DND-41 (cell line): ENCODE data around the gene EVL.
A peak's percentile ranks its signal among the peaks of the same experiment; 100 is the strongest.

Experiments
- ATAC-seq: fragments of 200-7000 bp; cut with Tn5 transposase; 3 replicates; pipeline ENCODE4 v1.9.1; 2021; ENCODE audit warnings: low read depth; ENCODE audit not compliant: insufficient read depth
- DNase-seq: peaks from one replicate; pipeline ENCODE4 v3.0.0-alpha.2; 2020
- H2AFZ ChIP-seq: 2 replicates; pipeline ENCODE4 v1.6.0; 2012; ENCODE audit warnings: low read depth, low read length
- H3K27ac ChIP-seq: 2 replicates; pipeline ENCODE4 v1.5.1; 2012; ENCODE audit warnings: low read length, inconsistent platforms
- H3K27me3 ChIP-seq: fragments of 200-600 bp; sonication (generic); 2 replicates; pipeline ENCODE4 v1.6.0; 2012; ENCODE audit warnings: low read length, mild to moderate bottlenecking, inconsistent platforms; ENCODE audit not compliant: insufficient read depth, poor library complexity
- H3K36me3 ChIP-seq: 2 replicates; pipeline ENCODE4 v1.5.1; 2012; ENCODE audit warnings: low read length, inconsistent platforms; ENCODE audit not compliant: insufficient read depth
- H3K4me1 ChIP-seq: 2 replicates; pipeline ENCODE4 v1.5.1; 2012; ENCODE audit warnings: mild to moderate bottlenecking, low read length; ENCODE audit not compliant: insufficient read depth
- H3K4me2 ChIP-seq: 2 replicates; pipeline ENCODE4 v1.6.0; 2012; ENCODE audit warnings: mild to moderate bottlenecking, moderate library complexity, low read length, inconsistent platforms; ENCODE audit not compliant: insufficient read depth
- H3K4me3 ChIP-seq, 2 experiments: fragments of 200-600 bp in 1 of 2; shearing (Covaris generic) in 1 of 2; 2 replicates each; pipeline ENCODE4 v1.5.1; 2012 to 2016; ENCODE audit warnings: inconsistent platforms in 2 of 2, low read length in 2 of 2, mild to moderate bottlenecking in 2 of 2, low read depth in 1 of 2, moderate library complexity in 1 of 2
- H3K79me2 ChIP-seq: 2 replicates; pipeline ENCODE4 v1.6.0; 2012; ENCODE audit warnings: low read length, inconsistent platforms; ENCODE audit not compliant: insufficient read depth
- H3K9ac ChIP-seq: 2 replicates; pipeline ENCODE4 v1.6.0; 2012; ENCODE audit warnings: low read depth, mild to moderate bottlenecking, inconsistent platforms, low read length, moderate library complexity
- H3K9me3 ChIP-seq: 2 replicates; pipeline ENCODE4 v1.5.1; 2012; ENCODE audit warnings: low read length, moderate library complexity, mild to moderate bottlenecking, inconsistent platforms; ENCODE audit not compliant: insufficient read depth, severe bottlenecking
- H4K20me1 ChIP-seq: 2 replicates; pipeline ENCODE4 v1.6.0; 2012; ENCODE audit warnings: low read length; ENCODE audit not compliant: insufficient read depth
- EZH2 ChIP-seq: IDR thresholded peaks from 3 replicates; pipeline ENCODE4 v1.6.1; 2012; ENCODE audit warnings: borderline replicate concordance, low read depth, mild to moderate bottlenecking, moderate library complexity, low read length, inconsistent platforms; ENCODE audit not compliant: severe bottlenecking
- TF ChIP-seq, protein P1 (sequence below): IDR thresholded peaks from 2 replicates; pipeline ENCODE4 v1.5.1; 2012; ENCODE audit warnings: borderline replicate concordance, low read length, moderate library complexity, mild to moderate bottlenecking; ENCODE audit not compliant: poor library complexity, severe bottlenecking; ENCODE audit errors: extremely low read depth

The EVL gene

GRCh38 chr14:100076606-100077005 lies 11.4 kb downstream of the EVL start:
- peak; percentile 32 for DNase-seq
- H3K4me3 ChIP-seq, result peak overlapping the region in 1 of 2 experiments; percentile 26; a peak in 1 of 4 replicates
- no peak for TF ChIP-seq EZH2
- TF ChIP-seq, protein P1, sequence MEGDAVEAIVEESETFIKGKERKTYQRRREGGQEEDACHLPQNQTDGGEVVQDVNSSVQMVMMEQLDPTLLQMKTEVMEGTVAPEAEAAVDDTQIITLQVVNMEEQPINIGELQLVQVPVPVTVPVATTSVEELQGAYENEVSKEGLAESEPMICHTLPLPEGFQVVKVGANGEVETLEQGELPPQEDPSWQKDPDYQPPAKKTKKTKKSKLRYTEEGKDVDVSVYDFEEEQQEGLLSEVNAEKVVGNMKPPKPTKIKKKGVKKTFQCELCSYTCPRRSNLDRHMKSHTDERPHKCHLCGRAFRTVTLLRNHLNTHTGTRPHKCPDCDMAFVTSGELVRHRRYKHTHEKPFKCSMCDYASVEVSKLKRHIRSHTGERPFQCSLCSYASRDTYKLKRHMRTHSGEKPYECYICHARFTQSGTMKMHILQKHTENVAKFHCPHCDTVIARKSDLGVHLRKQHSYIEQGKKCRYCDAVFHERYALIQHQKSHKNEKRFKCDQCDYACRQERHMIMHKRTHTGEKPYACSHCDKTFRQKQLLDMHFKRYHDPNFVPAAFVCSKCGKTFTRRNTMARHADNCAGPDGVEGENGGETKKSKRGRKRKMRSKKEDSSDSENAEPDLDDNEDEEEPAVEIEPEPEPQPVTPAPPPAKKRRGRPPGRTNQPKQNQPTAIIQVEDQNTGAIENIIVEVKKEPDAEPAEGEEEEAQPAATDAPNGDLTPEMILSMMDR, result no peak
- H4K20me1 ChIP-seq, result no peaks in the 10 kb centered on the region; the same call in 1 of the 2 replicates
- peak overlapping the region; percentile 90 for H3K27ac ChIP-seq
- H3K27me3 ChIP-seq, result no peaks in the 10 kb centered on the region
- H3K9me3 ChIP-seq, result no peaks in the 10 kb centered on the region
- H2AFZ ChIP-seq, result no peak overlapping the region
- H3K36me3 ChIP-seq, result peaks cover 66% of the 10 kb centered on the region
- no peak for ATAC-seq
- peaks cover 94% of the 10 kb centered on the region for H3K79me2 ChIP-seq
- H3K4me2 ChIP-seq, result peak overlapping the region; percentile 47
- H3K9ac ChIP-seq, result peak overlapping the region; percentile 78
- H3K4me1 ChIP-seq, result peaks cover 99% of the 10 kb centered on the region

DNA sequence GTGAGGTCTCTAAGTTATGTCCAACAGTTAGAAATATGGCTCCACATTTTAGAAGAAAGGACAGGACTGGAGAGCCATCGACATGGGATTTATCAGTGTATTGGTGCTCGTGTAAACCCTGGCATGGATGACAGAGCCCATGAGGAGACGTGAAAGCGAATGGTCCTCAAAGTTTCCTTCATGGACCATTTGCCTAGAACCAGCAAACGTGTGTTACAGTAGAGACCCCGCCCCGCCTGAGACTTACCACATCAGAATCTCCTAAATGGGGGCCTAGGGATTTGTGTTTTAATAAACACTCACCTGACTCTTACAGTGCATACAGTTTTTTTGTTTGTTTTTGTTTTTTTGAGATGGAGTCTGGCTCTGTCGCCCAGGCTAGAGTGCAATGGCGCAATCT lies 12.2 kb downstream of the EVL start:
- Histone ChIP-seq H3K27me3 (no peaks in the 10 kb centered on the region), H3K4me3 (peak overlapping the region in 1 of 2 experiments; percentile 19; a peak in 1 of 4 replicates), H4K20me1 (peaks cover 4% of the 10 kb centered on the region), H3K27ac (peak overlapping the region; percentile 90), H3K9ac (peak overlapping the region; percentile 78), H3K36me3 (peaks cover 65% of the 10 kb centered on the region), H3K4me2 (peak overlapping the region; percentile 47), H3K4me1 (peaks cover 99% of the 10 kb centered on the region), H3K79me2 (peaks cover 94% of the 10 kb centered on the region), H3K9me3 (no peaks in the 10 kb centered on the region), H2AFZ (no peak overlapping the region)
- TF ChIP-seq EZH2, result no peak
- TF ChIP-seq, protein P1, result no peak
- DNase-seq, result peak; percentile 46
- no peak for ATAC-seq

DNA sequence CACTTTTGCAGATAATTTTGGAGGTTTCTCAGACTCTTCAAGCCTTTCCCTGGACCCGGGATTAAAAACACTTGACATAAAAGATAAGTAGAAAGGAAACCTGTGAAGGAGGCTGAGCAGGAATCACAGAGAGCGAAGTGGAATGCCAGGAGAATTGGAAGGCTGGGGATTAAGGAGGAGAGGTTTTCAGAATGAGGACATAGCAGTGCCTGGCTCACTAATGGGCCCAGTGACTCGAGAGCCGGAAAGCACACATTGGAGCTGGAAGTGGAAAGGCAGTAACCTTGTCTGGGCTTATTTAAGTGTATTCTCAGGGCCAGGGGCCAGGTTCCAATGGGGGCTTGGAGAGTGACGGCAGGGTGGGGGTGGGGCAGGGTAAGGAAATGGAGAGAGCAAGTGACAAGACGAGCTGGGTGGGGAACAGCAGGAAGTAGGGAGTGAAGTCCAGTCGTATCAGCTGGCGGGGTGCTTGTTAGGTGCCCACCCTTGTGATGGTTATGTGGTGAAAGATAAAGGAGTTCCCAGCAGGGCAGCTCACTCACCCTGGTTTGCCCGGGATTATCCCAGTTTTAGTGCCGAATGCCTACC lies 13.1 kb downstream of the EVL start:
- peak overlapping the region; percentile 90 for H3K27ac ChIP-seq
- peaks cover 94% of the 10 kb centered on the region for H3K79me2 ChIP-seq
- peak; percentile 76 for DNase-seq
- peak overlapping the region in 1 of 2 experiments; percentile 43; a peak in 2 of 4 replicates for H3K4me3 ChIP-seq
- TF ChIP-seq, protein P1, result no peak
- TF ChIP-seq EZH2, result no peak
- peak overlapping the region; percentile 78 for H3K9ac ChIP-seq
- no peak overlapping the region for H2AFZ ChIP-seq
- H3K27me3 ChIP-seq, result no peaks in the 10 kb centered on the region
- peaks cover 12% of the 10 kb centered on the region for H4K20me1 ChIP-seq
- peaks cover 98% of the 10 kb centered on the region for H3K4me1 ChIP-seq
- peak; percentile 8 for ATAC-seq
- peak overlapping the region; percentile 51 for H3K4me2 ChIP-seq
- peaks cover 65% of the 10 kb centered on the region for H3K36me3 ChIP-seq
- no peaks in the 10 kb centered on the region for H3K9me3 ChIP-seq
